A549 (cell line): Measurements from ENCODE around the gene CAPN14.

Experiments
- BHLHE40 ChIP-seq: IDR thresholded peaks from 2 replicates; pipeline ENCODE4 v1.6.1; 2012; ENCODE audit warnings: low read depth, low read length, inconsistent platforms
- CBX8 ChIP-seq: fragments of 200-600 bp; sonication (generic); IDR thresholded peaks from 2 replicates; pipeline ENCODE4 v1.6.1; 2016
- CEBPB ChIP-seq, 2 experiments: fragments of >200 bp in 1 of 2; sonication (Bioruptor Twin) in 1 of 2; formaldehyde crosslinking in 1 of 2; IDR thresholded peaks; 2 replicates each; pipeline ENCODE4 v1.6.1; 2012 to 2016
- CHD4 ChIP-seq: fragments of 200-600 bp; sonication (generic); IDR thresholded peaks from 2 replicates; pipeline ENCODE4 v1.6.1; 2016; ENCODE audit warnings: antibody characterized with exemption, mild to moderate bottlenecking, borderline replicate concordance
- CTCF ChIP-seq: fragments of >200 bp; sonication (Bioruptor Twin); formaldehyde crosslinking; IDR thresholded peaks from 3 replicates; pipeline ENCODE4 v1.5.1; 2016
- JUN ChIP-seq, 2 experiments: fragments of >200 bp; sonication (Bioruptor Twin); formaldehyde crosslinking; IDR thresholded peaks; 2 replicates in 1 of 2; 3 replicates in 1 of 2; pipeline ENCODE4 v1.6.1; 2016 to 2017
- MAFK ChIP-seq: fragments of 450-650 bp; IDR thresholded peaks from 2 replicates; pipeline ENCODE4 v1.6.1; 2014; ENCODE audit not compliant: partially characterized antibody
- MAX ChIP-seq: IDR thresholded peaks from 2 replicates; pipeline ENCODE4 v1.6.1; 2012
- NPAS2 ChIP-seq: fragments of 250-450 bp; sonication (Bioruptor Pico); IDR thresholded peaks from 2 replicates; pipeline ENCODE4 v1.8.0; 2022; ENCODE audit warnings: mild to moderate bottlenecking, moderate library complexity, borderline replicate concordance
- POLR2A ChIP-seq: IDR thresholded peaks from 2 replicates; pipeline ENCODE4 v1.6.1; 2012; ENCODE audit warnings: mild to moderate bottlenecking, low read length
- RNF2 ChIP-seq: fragments of 200-600 bp; sonication (generic); IDR thresholded peaks from 2 replicates; pipeline ENCODE4 v1.6.1; 2016; ENCODE audit warnings: low read depth, mild to moderate bottlenecking, antibody characterized with exemption, moderate library complexity, borderline replicate concordance
- TF ChIP-seq, protein P1 (sequence below): fragments of 200-600 bp; sonication (generic); IDR thresholded peaks from 2 replicates; pipeline ENCODE4 v1.6.1; 2016; ENCODE audit warnings: antibody characterized with exemption, mild to moderate bottlenecking, moderate library complexity
- TF ChIP-seq, protein P2 (sequence below): fragments of 150-350 bp; IDR thresholded peaks from 2 replicates; pipeline ENCODE4 v1.6.1; 2014; ENCODE audit warnings: low read depth, mild to moderate bottlenecking, low read length
- TF ChIP-seq, protein P3 (sequence below): fragments of 450-650 bp; IDR thresholded peaks from 2 replicates; pipeline ENCODE4 v1.6.1; 2014; ENCODE audit warnings: antibody characterized with exemption

GRCh38 chr2:31197669-31198068 lies 19.6 kb downstream of the CAPN14 start:
- TF ChIP-seq, protein P1, sequence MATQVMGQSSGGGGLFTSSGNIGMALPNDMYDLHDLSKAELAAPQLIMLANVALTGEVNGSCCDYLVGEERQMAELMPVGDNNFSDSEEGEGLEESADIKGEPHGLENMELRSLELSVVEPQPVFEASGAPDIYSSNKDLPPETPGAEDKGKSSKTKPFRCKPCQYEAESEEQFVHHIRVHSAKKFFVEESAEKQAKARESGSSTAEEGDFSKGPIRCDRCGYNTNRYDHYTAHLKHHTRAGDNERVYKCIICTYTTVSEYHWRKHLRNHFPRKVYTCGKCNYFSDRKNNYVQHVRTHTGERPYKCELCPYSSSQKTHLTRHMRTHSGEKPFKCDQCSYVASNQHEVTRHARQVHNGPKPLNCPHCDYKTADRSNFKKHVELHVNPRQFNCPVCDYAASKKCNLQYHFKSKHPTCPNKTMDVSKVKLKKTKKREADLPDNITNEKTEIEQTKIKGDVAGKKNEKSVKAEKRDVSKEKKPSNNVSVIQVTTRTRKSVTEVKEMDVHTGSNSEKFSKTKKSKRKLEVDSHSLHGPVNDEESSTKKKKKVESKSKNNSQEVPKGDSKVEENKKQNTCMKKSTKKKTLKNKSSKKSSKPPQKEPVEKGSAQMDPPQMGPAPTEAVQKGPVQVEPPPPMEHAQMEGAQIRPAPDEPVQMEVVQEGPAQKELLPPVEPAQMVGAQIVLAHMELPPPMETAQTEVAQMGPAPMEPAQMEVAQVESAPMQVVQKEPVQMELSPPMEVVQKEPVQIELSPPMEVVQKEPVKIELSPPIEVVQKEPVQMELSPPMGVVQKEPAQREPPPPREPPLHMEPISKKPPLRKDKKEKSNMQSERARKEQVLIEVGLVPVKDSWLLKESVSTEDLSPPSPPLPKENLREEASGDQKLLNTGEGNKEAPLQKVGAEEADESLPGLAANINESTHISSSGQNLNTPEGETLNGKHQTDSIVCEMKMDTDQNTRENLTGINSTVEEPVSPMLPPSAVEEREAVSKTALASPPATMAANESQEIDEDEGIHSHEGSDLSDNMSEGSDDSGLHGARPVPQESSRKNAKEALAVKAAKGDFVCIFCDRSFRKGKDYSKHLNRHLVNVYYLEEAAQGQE, result no peak
- TF ChIP-seq CBX8 (no peak), CEBPB (IDR thresholded peaks at IDR 0.05) (no peak), CTCF (no peak), CHD4 (no peak), MAX (no peak), POLR2A (no peak), RNF2 (no peak), JUN (IDR thresholded peaks at IDR 0.05) (no peak), MAFK (no peak), BHLHE40 (no peak), NPAS2 (CRISPR knock-in tag) (no peak)
- TF ChIP-seq, protein P2, sequence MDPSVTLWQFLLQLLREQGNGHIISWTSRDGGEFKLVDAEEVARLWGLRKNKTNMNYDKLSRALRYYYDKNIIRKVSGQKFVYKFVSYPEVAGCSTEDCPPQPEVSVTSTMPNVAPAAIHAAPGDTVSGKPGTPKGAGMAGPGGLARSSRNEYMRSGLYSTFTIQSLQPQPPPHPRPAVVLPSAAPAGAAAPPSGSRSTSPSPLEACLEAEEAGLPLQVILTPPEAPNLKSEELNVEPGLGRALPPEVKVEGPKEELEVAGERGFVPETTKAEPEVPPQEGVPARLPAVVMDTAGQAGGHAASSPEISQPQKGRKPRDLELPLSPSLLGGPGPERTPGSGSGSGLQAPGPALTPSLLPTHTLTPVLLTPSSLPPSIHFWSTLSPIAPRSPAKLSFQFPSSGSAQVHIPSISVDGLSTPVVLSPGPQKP, result no peak
- TF ChIP-seq, protein P3, sequence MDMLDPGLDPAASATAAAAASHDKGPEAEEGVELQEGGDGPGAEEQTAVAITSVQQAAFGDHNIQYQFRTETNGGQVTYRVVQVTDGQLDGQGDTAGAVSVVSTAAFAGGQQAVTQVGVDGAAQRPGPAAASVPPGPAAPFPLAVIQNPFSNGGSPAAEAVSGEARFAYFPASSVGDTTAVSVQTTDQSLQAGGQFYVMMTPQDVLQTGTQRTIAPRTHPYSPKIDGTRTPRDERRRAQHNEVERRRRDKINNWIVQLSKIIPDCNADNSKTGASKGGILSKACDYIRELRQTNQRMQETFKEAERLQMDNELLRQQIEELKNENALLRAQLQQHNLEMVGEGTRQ, result no peak
